A673 (cell line): ENCODE measurements around the gene BICC1.

Source experiments
- EZH2 ChIP-seq: fragments of 200-600 bp; sonication (generic); IDR thresholded peaks from 2 replicates; pipeline ENCODE4 v1.6.1; 2017; ENCODE audit warnings: borderline replicate concordance, low read depth, mild to moderate bottlenecking, mixed read lengths, antibody characterized with exemption, low read length; ENCODE audit not compliant: poor library complexity, severe bottlenecking
- TF ChIP-seq, protein P1 (sequence below): fragments of 300-800, 200-600 bp; sonication (generic); conservative IDR thresholded peaks from 2 replicates; pipeline ENCODE4 v1.5.1; 2017; ENCODE audit warnings: low read depth, mild to moderate bottlenecking, antibody characterized with exemption, low read length, moderate library complexity, mixed read lengths

DNA sequence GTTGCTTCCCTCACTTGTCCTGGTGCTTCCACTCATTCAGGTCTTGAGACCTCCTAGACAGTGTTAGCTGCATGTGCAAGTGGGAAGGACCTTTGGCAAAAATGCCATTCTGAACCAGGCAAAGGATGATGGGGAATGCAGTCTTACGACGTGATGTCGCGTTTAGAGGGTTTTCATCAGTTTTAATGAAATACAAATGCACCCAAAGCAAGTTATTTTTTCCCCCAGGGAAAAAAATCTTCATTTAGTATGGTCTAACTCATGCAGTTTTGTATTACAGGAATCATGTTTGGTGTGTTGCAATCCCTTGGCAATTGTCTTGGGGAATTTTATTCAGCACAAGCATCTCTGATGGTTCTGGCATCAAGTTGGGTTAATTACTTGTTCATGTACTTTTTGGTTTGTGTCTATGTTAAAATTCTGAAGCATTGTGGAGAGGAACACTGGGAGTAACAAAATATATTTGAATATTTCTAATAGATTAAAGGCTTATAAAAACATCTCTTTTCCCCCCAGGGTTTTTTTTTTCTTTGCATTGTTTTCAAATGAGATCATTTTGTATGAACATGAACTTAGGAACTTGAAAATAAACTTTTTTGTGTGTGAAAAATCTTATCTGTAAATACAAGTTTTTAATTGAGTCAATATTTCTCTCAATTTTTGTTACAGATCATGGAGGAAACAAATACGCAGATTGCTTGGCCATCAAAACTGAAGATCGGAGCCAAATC lies 188.9 kb downstream of the BICC1 start:
- TF ChIP-seq, protein P1, sequence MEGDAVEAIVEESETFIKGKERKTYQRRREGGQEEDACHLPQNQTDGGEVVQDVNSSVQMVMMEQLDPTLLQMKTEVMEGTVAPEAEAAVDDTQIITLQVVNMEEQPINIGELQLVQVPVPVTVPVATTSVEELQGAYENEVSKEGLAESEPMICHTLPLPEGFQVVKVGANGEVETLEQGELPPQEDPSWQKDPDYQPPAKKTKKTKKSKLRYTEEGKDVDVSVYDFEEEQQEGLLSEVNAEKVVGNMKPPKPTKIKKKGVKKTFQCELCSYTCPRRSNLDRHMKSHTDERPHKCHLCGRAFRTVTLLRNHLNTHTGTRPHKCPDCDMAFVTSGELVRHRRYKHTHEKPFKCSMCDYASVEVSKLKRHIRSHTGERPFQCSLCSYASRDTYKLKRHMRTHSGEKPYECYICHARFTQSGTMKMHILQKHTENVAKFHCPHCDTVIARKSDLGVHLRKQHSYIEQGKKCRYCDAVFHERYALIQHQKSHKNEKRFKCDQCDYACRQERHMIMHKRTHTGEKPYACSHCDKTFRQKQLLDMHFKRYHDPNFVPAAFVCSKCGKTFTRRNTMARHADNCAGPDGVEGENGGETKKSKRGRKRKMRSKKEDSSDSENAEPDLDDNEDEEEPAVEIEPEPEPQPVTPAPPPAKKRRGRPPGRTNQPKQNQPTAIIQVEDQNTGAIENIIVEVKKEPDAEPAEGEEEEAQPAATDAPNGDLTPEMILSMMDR, result no peak
- TF ChIP-seq EZH2, result no peak
